Activated CD4-positive, alpha-beta T cell treated with anti-CD3 and anti-CD28 coated beads, Interleukin-2, amount 50 U/mL, for 48 hours (primary cell): Measurements from ENCODE around the gene THSD8.
"Not testable (repeated sequence)": the region's sequence is repeated elsewhere in the genome, so short reads cannot be mapped to it uniquely, and the experiment has no call there.

Experiments used
- DNase-seq, 2 experiments: peaks; one replicate each; pipeline ENCODE4 v3.0.0-alpha.2; 2020

The THSD8 gene

DNA sequence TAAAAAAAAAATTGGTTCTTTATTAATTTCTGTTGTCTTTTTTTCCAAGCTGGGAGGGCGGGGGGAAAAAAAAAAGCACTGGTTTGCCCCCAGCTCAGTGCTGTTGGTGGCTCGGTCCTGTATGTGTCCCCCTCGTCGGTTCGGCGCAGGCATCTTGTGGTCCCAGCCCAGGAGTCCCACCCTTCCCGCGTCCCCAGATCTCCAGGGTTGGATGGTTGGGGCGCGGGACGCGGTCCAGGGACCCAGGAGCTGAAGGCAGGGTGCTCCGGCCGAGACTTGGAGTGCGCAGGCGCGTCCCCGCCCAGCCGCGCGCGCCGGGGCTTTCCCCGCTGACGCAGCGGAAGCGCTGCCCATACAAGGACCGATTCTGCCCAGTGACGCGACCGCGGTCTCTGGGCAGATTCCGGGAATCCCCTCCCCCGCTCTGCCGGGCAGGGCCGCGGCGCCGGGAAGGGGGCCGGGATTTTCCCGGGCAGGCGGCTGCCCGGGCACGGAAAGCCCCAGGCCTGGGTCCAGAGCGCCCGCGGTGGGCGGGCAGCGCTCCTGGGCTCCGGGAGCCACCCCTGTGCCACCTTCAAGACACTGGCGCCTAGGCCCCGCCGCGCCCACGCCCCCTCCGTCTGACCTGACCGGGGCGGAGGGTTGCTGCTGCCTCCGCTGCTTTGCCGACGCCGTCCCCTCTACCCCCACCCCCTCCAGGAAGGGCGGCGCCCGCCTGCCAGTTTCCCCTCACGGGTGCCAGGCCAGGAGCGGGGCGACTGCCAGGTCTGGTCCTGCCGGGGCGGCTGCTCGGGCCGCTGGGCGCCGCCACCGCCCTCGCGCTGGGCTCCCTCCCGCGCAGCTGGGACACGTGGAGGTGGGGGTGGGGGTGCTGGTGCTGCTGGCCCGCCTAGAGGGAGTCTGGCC, 8.3 kb upstream of the THSD8 start:
- DNase-seq = peak; percentile 91 to 93

GRCh38 chr19:12794196-12794941, 7.5 kb upstream of the THSD8 start:
- no peak for DNase-seq

- no peak for DNase-seq
These were observed 6.9 kb upstream of the THSD8 start for GRCh38 chr19:12794971-12795381.

DNA sequence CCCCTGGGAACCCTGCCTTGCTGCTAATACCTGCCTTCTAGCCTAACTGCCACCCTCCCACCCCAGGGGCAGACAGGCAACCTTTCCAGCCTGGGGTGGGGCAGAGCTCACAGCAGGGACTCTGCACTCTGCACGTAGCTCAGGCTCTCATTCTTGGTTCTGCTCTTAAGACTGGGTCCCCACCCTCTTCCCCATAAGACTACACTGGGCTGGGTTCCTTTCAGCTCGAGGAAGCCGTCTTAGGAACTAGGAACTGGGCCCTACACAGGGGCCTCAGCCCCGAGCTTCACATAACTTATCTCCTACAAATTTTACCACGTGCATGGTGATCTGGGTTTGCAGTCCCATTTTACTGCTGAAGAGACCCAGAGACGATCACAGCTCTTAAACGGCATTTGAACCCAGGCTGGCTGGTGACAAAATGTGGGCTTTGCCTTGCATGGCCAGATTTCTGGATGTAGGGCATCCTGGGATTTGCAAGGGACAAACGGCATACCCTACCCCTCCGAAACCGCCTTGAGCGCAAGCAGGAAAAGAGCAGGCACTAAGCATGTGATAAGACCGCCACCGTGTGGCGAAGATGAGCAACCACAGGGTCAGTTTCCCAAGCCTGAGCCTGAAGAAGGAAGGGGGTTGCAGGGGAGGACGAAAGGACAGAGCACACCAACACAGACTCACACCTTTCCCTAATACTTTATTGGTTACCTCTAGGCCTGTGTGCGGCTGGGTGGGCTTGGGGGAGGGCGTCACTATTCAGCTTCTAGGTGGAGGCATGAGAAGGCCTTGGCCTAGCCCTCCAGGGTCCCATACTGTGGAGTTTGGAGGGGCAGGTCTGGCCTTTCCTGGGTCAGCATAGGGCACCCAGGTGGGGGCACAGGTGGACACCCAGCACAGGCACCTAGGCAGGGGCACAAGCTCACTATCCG, 5.5 kb upstream of the THSD8 start:
- peak; percentile 69 to 81 for DNase-seq

GRCh38 chr19:12797141-12797587, 4.7 kb upstream of the THSD8 start:
- no peak for DNase-seq

DNA sequence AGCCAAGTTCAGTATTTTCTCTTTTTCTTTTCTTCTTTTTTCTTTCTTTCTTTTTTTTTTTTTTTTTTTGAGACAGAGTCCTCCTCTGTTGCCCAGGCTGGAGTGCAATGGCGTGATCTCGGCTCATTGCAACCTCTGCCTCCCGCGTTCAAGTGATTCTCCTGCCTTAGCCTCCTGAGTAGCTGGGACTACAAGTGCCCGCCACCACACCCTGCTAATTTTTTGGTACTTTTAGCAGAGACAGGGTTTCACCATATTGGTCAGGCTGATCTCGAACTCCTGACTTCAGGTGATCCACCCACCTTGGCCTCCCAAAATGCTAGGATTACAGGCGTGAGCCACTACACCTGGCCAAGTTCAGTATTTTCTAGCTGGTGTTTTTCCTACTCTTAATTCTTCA, 4.3 kb upstream of the THSD8 start:
- not testable (repeated sequence) for DNase-seq

- no peak for DNase-seq
These were observed 2.0 kb upstream of the THSD8 start for GRCh38 chr19:12799742-12800465.

GRCh38 chr19:12800466-12800770, 1.5 kb upstream of the THSD8 start:
- no peak for DNase-seq

DNA sequence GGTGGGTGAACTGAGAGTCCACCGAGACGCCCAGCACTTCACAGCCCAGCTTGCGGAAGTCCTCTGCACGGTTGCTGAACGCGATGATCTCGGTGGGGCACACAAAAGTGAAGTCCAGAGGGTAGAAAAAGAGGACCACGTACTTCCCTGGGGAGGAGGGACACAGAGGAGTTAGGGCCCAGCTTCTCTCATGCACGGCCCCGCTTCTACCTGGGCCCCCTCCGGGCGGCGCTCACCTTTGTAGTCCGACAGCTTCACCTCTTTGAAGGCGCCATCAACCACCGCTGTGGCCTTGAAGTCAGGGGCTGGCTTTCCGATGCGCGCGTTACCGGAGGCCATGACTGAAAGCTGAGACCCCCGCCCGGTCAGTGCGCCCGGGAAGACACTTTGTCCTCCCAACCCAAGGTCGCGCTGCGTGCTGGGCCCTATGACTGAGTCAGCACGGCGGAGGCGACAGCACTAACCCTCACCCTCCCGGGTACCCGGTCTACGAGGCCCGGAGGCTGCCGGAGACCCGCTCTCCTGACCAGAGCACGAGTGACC, 875 bp upstream of the THSD8 start:
- DNase-seq = peak; percentile 38 to 50

DNA sequence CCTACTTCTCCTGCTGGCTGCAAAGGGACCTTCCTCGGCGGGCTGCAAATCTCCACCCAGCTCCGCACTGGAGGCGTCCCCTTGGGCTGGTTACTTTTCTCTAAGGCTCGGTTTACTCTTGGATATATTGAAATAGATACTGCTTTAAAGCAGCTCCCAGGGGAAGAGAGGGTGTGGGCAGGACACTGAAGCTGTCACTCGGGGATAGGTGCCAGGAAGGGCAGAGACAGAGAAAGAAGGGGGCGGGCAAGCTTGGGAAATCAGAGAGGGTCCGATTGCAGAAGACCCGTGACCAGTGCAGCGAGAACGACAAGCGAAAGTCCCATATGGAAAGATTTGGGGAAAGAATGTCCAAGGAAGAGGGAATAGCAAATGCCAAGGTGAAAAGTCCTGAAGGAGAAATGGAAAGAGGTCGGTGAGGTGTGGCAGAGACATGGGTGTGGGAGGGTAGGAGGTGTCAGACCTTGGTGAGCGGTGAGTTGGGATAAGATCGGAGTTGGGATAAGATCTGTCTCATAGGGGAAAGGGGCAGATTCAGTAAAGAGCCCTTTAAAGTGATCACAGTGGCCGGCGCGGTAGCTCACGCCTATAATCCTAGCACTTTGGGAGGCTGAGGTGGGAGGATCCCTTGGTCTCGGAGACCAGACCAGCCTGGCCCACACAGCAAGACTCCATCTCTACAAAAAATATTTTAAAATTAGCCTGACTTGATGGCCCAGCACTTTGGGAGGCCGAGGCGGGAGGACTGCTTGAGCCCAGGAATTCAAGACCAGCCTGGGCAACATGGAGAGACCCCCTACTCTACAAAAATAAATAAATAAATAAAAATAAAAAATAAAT, 618 bp downstream of the THSD8 start:
- DNase-seq = no peak

GRCh38 chr19:12804051-12804450, 2.2 kb downstream of the THSD8 start:
- DNase-seq = no peak

GRCh38 chr19:12806242-12807081, 4.6 kb downstream of the THSD8 start, which contains the start of gene RNASEH2A:
Gene RNASEH2A (plus strand): TSS chr19:12806584. CDS start chr19:12806674, 90 bp downstream.
- peak; percentile 88 to 91 for DNase-seq

DNA sequence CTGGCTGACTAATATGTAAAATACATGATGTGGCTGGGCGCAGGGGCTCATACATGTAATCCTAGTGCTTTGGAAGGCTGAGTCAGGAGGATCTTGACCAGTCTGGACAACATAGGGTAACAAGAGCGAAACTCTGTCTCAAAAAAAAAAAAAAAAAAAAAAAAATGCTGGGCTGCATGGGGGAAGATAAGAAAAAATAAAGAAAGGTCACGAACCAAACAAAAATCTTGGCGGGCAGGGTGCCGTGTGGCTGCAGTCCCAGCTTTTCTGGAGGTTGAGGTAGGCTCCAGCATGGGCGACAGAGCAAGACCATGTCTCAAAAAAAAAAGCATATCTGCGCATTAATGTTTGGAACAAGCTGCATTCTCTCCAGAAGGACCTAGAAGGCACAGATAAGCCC, 13.2 kb downstream of the THSD8 start:
- no peak for DNase-seq

GRCh38 chr19:12817188-12817587, 15.3 kb downstream of the THSD8 start:
- not testable (repeated sequence) for DNase-seq

DNA sequence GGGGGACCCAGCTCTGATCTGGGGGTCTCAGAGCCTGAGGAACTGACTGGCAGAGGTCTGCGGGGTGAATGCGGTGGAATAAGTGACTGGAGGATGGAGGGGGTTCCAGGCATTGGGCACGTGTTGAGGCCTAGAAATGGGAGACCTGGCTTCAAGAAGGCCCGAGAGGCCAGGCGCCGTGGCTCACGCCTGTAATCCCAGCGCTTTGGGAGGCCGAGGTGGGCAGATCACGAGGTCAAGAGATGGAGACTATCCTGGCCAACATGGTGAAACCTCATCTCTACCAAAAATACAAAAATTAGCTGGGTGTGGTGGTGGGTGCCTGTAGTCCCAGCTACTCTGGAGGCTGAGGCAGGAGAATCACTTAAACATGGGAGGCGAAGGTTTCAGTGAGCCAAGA, 15.9 kb downstream of the THSD8 start:
- DNase-seq = not testable (repeated sequence)

DNA sequence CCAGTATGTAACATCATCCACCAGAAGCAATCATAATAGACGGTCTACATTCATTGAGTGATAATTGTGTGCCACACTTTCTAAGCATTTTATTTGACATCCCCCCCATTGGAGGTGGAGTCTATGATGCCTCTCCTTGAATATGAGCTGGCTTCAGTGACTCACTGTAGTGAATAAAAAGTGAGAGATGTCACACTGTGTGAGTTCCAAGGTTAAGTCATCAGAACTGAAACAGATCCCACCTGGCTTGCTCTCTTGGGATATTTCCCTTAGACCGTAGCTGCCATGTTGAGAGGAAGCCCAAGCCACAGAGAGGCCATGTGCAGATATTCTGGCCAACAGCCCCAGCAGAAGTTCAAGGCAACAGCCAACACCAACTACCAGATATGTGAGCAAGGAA, 19.9 kb downstream of the THSD8 start:
- no peak for DNase-seq

DNA sequence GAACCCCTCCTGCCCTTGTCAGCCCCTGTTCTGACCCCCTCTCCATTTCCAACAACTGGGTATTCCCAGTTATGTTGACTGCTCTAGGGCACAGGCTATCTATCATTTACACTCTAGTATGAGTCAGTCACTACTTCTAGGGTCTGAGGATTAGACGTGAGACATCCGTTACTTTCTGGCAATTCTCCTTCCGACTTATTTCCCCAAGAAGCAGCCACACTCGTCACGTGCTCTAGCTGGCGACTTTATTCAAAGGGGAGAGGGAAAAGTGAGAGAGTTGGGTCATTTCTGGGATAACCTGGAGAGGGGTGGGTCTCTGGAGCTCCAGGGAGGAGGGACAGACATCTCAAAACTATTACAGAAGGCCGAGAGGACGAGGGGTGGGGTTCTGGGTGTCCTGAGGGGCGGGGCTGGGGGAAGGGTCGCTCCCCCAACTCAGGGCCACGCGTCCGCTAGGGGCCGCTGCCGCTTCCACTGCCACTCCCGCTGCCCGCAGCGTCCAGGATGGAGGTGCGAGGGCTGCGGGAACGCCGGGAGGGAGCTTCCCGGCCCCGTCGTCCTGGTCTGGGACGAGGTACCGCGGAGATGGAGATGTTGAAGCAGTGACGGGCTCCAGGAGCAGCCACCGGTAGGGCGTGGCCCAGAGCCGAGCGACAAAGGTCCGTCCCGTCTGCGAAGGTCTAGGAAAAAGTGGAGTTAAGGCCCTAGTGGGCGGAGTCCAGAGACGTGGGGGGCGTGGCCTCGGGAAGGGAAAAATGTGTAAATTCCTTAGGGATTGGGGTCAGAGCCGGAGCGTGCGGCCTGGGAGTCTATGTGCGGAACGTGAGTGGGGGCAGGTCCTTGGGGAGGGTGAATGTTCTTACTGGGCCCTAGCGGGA, 23.6 kb downstream of the THSD8 start:
- peak; percentile 51 to 53 for DNase-seq

DNA sequence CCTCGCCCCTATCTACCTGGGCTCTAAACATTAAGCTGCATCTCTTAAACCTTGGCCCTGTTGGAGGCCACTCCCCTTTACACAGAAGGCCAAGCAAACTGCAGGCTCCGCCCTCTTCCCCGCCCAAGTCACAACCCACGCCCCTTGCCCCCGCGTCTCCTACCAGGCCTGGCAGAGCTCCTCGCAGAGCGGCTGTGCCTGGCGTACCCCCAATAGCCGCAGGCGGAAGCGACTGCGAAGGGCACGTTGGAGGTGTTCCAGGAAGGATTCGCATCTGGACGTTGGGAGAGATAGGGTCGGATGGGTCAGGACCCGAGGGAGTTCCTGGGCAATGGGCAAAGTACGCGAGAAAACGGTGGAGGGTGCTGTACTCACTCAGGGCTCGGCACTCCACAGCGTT, 26.6 kb downstream of the THSD8 start:
- DNase-seq = peak; percentile 50 to 58

GRCh38 chr19:12833418-12833737, 31.5 kb downstream of the THSD8 start:
- DNase-seq = no peak
